SK-N-SH (cell line): ENCODE data around the gene XPR1.

ENCODE experiments used
- CTCF ChIP-seq: fragments of 200-600 bp; sonication (generic); IDR thresholded peaks from 2 replicates; pipeline ENCODE4 v1.6.1; 2017; ENCODE audit warnings: antibody characterized with exemption, mild to moderate bottlenecking, moderate library complexity
- EZH2phosphoT487 ChIP-seq: fragments of 200-600 bp; sonication (generic); IDR thresholded peaks from 2 replicates; pipeline ENCODE4 v1.6.1; 2017; ENCODE audit warnings: low read depth, mixed run types, mild to moderate bottlenecking, antibody characterized with exemption, moderate library complexity, borderline replicate concordance
- NRF1 ChIP-seq: IDR thresholded peaks from 2 replicates; pipeline ENCODE4 v1.6.1; 2012; ENCODE audit warnings: low read depth, mild to moderate bottlenecking, low read length
- RAD21 ChIP-seq: IDR thresholded peaks from 2 replicates; pipeline ENCODE4 v1.6.1; 2012; ENCODE audit warnings: mild to moderate bottlenecking, low read length
- RFX5 ChIP-seq: IDR thresholded peaks from 2 replicates; pipeline ENCODE4 v1.6.1; 2012; ENCODE audit warnings: mild to moderate bottlenecking, improper control_type of control experiment, low read length

- TF ChIP-seq RFX5 (no peak), CTCF (no peak), NRF1 (no peak), RAD21 (no peak), EZH2phosphoT487 (no peak)
Observed at GRCh38 chr1:180811298-180811697, 179.5 kb downstream of the XPR1 start.
